GM12878 (cell line): ENCODE data around the gene IFT122. TPM values are rescaled to one million over a fixed set of nuclear protein-coding genes. Genes with fewer than 3 reads are reported as not detected.
A peak's percentile ranks its signal among the peaks of the same experiment; 100 is the strongest.

Experiments
- MTA2 ChIP-seq: fragments of 450-650 bp; IDR thresholded peaks from 2 replicates; pipeline ENCODE4 v1.6.1; 2016; ENCODE audit warnings: low read depth, mild to moderate bottlenecking, moderate library complexity
- MXI1 ChIP-seq: fragments of 150-350 bp; IDR thresholded peaks from 2 replicates; pipeline ENCODE4 v1.6.1; 2011; ENCODE audit warnings: low read depth, mild to moderate bottlenecking, inconsistent platforms, low read length, improper control_type of control experiment
- POU2F2 ChIP-seq: IDR thresholded peaks from 3 replicates; pipeline ENCODE4 v1.6.1; 2011; ENCODE audit warnings: low read depth, mild to moderate bottlenecking, low read length, borderline replicate concordance
- RAD21 ChIP-seq: IDR thresholded peaks from 2 replicates; pipeline ENCODE4 v1.6.1; 2011; ENCODE audit warnings: mild to moderate bottlenecking, low read depth, low read length, moderate library complexity; ENCODE audit not compliant: insufficient read depth
- SIX5 ChIP-seq: IDR thresholded peaks from 2 replicates; pipeline ENCODE4 v1.6.1; 2011; ENCODE audit warnings: mild to moderate bottlenecking, low read depth, low read length, moderate library complexity; ENCODE audit not compliant: severe bottlenecking
- STAT1 ChIP-seq: fragments of 450-650 bp; conservative IDR thresholded peaks from 2 replicates; pipeline ENCODE4 v1.6.1; 2014; ENCODE audit warnings: antibody characterized with exemption, mild to moderate bottlenecking
- WRNIP1 ChIP-seq: IDR thresholded peaks from 2 replicates; pipeline ENCODE4 v1.6.1; 2011; ENCODE audit warnings: low read depth, low read length, improper control_type of control experiment, borderline replicate concordance
- YY1 ChIP-seq: IDR thresholded peaks from 2 replicates; pipeline ENCODE4 v1.6.1; 2011; ENCODE audit warnings: low read depth, mild to moderate bottlenecking, low read length
- ZNF622 ChIP-seq: fragments of 450-650 bp; IDR thresholded peaks from 2 replicates; pipeline ENCODE4 v1.6.1; 2017; ENCODE audit warnings: mild to moderate bottlenecking, inconsistent platforms
- polyA plus RNA-seq, 11 experiments: library from polyadenylated mRNA; depleted of rRNA in 4 of 11; unstranded in 6 of 11; stranded (reverse) in 5 of 11; fragments of >200 nt; fragmentation: Nextera tagmentation in 4 of 11; fragmentation: Illumina TruSeq in 1 of 11; extraction: Ambion mirVana in 4 of 11; extraction: Trizol in 1 of 11; gene quantifications; 1 replicate in 1 of 11; 2 replicates in 10 of 11; pipeline versions ENCODE4 v1.2.1 to v1.2.3, GENCODE V29; 2011 to 2016; ENCODE audit warnings: inconsistent platforms in 2 of 11, missing spikeins in 2 of 11, low read depth in 1 of 11
- total RNA-seq, 4 experiments: library from RNA; depleted of rRNA in 3 of 4; stranded (reverse); fragments of >200 nt in 3 of 4; fragmentation: Illumina TruSeq in 1 of 4; extraction: Trizol in 1 of 4; gene quantifications; 2 replicates each; pipeline versions ENCODE4 v1.2.1 to v1.2.3, GENCODE V29; 2013 to 2021
- TF ChIP-seq, protein P1 (sequence below): fragments of 450-650 bp; IDR thresholded peaks from 2 replicates; pipeline ENCODE4 v1.6.1; 2016; ENCODE audit warnings: mild to moderate bottlenecking, moderate library complexity, borderline replicate concordance
- TF ChIP-seq, protein P2 (sequence below): fragments of 450-650 bp; IDR thresholded peaks from 2 replicates; pipeline ENCODE4 v1.6.1; 2018; ENCODE audit warnings: mild to moderate bottlenecking, low read depth, moderate library complexity; ENCODE audit not compliant: partially characterized antibody
- TF ChIP-seq, protein P3 (sequence below): fragments of 450-650 bp; IDR thresholded peaks from 2 replicates; pipeline ENCODE4 v1.6.1; 2017; ENCODE audit warnings: mild to moderate bottlenecking, low read depth, inconsistent platforms; ENCODE audit not compliant: poor library complexity, severe bottlenecking
- TF ChIP-seq, protein P4 (sequence below): IDR thresholded peaks from 2 replicates; pipeline ENCODE4 v1.6.1; 2012; ENCODE audit warnings: mild to moderate bottlenecking, low read depth, low read length
- TF ChIP-seq, protein P5 (sequence below): fragments of 450-650 bp; IDR thresholded peaks from 2 replicates; pipeline ENCODE4 v1.6.1; 2016; ENCODE audit warnings: mild to moderate bottlenecking

The IFT122 gene
- total and polyA plus RNA-seq, 10 of the 15 experiments (the other 5 are each of a cell fraction or from before 2014, with no cell fraction given) = 1.8 to 19.2 (median 8.4) TPM

DNA sequence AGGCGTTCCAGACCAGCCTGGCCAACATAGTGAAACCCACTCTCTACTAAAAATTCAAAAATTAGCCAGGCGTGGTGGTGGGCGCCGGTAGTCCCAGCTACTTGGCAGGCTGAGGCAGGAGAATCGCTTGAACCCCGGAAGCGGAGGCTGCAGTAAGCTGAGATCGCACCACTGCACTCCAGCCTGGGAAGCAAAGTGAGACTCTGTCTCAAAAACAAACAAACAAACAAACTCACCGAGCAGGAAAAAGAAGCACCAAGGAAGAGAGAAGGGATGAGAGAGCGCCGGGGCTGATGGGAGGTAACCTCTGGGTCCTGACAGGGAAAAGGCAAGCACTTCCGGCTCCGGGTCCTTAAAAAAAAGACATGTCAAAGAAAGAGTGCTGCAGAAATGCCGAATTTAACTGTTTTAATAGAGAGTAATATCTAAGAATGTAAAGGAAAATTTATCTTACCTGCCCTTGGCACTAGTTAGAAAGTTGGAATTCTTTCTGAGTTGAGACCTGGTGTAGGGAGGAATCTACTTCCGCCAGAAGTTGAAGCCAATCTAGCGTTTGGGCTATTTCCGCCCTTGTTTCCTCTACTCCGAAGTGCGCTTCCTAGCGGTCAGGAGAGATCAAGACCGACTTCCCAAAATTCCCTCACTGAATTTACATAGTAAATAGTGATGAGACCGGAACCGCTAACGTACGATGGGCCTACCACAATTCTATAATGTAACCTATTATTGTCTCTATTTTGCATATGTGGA, 40.7 kb upstream of the IFT122 start (continued):
- TF ChIP-seq RAD21 = peak; percentile 31; the same call in 1 of the 2 replicates
- TF ChIP-seq ZNF622 = no peak
- TF ChIP-seq, protein P1, sequence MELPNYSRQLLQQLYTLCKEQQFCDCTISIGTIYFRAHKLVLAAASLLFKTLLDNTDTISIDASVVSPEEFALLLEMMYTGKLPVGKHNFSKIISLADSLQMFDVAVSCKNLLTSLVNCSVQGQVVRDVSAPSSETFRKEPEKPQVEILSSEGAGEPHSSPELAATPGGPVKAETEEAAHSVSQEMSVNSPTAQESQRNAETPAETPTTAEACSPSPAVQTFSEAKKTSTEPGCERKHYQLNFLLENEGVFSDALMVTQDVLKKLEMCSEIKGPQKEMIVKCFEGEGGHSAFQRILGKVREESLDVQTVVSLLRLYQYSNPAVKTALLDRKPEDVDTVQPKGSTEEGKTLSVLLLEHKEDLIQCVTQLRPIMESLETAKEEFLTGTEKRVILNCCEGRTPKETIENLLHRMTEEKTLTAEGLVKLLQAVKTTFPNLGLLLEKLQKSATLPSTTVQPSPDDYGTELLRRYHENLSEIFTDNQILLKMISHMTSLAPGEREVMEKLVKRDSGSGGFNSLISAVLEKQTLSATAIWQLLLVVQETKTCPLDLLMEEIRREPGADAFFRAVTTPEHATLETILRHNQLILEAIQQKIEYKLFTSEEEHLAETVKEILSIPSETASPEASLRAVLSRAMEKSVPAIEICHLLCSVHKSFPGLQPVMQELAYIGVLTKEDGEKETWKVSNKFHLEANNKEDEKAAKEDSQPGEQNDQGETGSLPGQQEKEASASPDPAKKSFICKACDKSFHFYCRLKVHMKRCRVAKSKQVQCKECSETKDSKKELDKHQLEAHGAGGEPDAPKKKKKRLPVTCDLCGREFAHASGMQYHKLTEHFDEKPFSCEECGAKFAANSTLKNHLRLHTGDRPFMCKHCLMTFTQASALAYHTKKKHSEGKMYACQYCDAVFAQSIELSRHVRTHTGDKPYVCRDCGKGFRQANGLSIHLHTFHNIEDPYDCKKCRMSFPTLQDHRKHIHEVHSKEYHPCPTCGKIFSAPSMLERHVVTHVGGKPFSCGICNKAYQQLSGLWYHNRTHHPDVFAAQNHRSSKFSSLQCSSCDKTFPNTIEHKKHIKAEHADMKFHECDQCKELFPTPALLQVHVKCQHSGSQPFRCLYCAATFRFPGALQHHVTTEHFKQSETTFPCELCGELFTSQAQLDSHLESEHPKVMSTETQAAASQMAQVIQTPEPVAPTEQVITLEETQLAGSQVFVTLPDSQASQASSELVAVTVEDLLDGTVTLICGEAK = peak; percentile 99
- TF ChIP-seq, protein P2, sequence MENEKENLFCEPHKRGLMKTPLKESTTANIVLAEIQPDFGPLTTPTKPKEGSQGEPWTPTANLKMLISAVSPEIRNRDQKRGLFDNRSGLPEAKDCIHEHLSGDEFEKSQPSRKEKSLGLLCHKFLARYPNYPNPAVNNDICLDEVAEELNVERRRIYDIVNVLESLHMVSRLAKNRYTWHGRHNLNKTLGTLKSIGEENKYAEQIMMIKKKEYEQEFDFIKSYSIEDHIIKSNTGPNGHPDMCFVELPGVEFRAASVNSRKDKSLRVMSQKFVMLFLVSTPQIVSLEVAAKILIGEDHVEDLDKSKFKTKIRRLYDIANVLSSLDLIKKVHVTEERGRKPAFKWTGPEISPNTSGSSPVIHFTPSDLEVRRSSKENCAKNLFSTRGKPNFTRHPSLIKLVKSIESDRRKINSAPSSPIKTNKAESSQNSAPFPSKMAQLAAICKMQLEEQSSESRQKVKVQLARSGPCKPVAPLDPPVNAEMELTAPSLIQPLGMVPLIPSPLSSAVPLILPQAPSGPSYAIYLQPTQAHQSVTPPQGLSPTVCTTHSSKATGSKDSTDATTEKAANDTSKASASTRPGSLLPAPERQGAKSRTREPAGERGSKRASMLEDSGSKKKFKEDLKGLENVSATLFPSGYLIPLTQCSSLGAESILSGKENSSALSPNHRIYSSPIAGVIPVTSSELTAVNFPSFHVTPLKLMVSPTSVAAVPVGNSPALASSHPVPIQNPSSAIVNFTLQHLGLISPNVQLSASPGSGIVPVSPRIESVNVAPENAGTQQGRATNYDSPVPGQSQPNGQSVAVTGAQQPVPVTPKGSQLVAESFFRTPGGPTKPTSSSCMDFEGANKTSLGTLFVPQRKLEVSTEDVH = peak; percentile 99
- 0 out of 2 replicates have a peak, but pooled peaks have one; percentile 19 for TF ChIP-seq WRNIP1
- TF ChIP-seq, protein P3, sequence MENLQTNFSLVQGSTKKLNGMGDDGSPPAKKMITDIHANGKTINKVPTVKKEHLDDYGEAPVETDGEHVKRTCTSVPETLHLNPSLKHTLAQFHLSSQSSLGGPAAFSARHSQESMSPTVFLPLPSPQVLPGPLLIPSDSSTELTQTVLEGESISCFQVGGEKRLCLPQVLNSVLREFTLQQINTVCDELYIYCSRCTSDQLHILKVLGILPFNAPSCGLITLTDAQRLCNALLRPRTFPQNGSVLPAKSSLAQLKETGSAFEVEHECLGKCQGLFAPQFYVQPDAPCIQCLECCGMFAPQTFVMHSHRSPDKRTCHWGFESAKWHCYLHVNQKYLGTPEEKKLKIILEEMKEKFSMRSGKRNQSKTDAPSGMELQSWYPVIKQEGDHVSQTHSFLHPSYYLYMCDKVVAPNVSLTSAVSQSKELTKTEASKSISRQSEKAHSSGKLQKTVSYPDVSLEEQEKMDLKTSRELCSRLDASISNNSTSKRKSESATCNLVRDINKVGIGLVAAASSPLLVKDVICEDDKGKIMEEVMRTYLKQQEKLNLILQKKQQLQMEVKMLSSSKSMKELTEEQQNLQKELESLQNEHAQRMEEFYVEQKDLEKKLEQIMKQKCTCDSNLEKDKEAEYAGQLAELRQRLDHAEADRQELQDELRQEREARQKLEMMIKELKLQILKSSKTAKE = peak; percentile 59
- TF ChIP-seq MTA2 = peak; percentile 78
- TF ChIP-seq MXI1 = peak; percentile 37; the same call in 1 of the 2 replicates
- 0 out of 2 replicates have a peak, but pooled peaks have one; percentile 4 for TF ChIP-seq STAT1
- TF ChIP-seq, protein P4, sequence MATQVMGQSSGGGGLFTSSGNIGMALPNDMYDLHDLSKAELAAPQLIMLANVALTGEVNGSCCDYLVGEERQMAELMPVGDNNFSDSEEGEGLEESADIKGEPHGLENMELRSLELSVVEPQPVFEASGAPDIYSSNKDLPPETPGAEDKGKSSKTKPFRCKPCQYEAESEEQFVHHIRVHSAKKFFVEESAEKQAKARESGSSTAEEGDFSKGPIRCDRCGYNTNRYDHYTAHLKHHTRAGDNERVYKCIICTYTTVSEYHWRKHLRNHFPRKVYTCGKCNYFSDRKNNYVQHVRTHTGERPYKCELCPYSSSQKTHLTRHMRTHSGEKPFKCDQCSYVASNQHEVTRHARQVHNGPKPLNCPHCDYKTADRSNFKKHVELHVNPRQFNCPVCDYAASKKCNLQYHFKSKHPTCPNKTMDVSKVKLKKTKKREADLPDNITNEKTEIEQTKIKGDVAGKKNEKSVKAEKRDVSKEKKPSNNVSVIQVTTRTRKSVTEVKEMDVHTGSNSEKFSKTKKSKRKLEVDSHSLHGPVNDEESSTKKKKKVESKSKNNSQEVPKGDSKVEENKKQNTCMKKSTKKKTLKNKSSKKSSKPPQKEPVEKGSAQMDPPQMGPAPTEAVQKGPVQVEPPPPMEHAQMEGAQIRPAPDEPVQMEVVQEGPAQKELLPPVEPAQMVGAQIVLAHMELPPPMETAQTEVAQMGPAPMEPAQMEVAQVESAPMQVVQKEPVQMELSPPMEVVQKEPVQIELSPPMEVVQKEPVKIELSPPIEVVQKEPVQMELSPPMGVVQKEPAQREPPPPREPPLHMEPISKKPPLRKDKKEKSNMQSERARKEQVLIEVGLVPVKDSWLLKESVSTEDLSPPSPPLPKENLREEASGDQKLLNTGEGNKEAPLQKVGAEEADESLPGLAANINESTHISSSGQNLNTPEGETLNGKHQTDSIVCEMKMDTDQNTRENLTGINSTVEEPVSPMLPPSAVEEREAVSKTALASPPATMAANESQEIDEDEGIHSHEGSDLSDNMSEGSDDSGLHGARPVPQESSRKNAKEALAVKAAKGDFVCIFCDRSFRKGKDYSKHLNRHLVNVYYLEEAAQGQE = no peak
- TF ChIP-seq YY1 = peak; percentile 64; the same call in 1 of the 2 replicates
- TF ChIP-seq, protein P5, sequence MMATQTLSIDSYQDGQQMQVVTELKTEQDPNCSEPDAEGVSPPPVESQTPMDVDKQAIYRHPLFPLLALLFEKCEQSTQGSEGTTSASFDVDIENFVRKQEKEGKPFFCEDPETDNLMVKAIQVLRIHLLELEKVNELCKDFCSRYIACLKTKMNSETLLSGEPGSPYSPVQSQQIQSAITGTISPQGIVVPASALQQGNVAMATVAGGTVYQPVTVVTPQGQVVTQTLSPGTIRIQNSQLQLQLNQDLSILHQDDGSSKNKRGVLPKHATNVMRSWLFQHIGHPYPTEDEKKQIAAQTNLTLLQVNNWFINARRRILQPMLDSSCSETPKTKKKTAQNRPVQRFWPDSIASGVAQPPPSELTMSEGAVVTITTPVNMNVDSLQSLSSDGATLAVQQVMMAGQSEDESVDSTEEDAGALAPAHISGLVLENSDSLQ = peak; percentile 49; the same call in 1 of the 2 replicates
- peak; percentile 61 for TF ChIP-seq SIX5
- TF ChIP-seq POU2F2 = peak; percentile 84
